Measurements from ENCODE around the gene DPM1.

Gene DPM1

DNA sequence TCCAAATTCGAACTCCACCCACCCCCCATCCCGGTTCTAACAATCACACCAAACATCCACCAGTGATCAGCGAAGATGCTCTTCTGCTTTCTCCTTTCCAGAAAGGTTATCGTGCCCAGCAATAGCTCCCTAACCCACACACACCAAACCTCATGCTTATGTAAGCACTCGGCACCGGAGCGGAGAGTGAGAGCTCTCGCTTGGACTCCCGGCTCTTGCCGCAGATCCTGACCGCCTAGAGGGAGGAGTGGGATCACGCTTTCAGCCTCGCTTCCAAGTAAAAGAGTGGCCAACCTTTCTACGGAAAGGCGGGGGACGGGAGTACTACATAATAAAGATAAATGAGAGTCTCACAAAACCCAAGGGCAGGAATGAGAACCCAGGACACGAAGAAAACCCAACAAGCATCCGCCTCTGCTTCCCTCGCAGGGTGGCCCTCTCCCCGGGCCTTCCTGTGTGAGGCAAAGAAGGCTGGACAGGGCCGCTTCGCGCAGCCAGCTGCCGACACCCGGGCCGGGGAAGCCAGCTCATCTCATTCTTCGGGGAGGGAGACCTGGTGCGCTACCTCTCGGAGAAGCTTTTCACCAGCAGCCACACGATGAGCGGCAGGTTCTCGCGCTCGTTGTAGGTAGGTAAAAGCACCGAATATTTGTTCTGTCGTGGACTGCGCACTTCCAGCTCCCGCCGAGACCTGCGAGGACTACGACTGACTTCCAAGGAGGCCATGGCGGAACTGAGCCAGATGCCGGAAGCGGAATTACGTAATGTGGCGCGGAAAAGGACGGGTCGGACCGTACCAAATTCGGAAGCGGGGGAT lies at the start of gene DPM1:
Gene DPM1, minus strand, starts transcription at position 735 of the 817 bp plus-strand sequence. Its CDS starts 9 bp downstream, at position 726.
- DNase-seq (ENCODE audit: low spot score): peak; percentile 85

DNA sequence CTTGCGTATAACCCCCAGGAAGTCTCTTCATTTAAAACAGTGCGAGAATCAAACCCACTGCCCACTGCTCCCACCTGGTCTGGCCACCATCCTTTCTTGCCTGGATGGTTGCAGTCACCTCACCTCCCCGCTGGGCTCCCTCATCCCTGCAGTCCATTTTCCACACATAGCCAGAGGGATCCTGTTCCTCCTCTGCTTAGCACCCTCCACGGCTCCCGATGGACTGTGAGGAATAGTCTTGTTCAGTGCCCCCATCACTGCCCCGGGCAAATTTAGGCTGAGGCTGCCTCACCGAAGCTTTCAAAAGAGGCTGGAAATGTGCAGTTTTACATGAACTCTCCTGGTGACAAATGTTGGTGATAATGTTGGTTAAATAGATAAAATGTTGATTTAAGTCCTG lies 46.9 kb upstream of the DPM1 start:
- DNase-seq (ENCODE audit: low spot score): no peak

DNA sequence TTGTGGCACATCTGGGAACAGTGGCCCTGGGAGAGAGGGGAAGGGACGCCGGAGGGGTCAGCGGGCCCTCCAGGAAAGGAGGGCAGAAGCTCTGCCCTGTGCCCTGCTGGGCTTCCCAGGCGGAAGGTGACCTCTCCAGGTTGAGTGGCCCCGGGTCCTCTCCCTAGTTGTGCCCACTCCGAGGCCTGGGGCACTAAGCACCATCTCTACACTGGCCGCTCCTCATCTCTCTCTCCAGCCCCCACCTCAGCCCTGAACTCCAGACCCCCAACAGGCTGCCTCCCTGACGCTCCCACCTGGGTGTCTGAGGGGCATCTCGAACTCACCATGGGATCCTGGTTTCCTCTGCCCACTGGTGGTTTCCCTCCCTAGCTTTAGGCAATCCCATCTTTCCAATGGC lies 46.4 kb upstream of the DPM1 start:
- DNase-seq (ENCODE audit: low spot score): no peak

- DNase-seq (ENCODE audit: low spot score): no peak
These were observed 46.0 kb upstream of the DPM1 start for GRCh38 chr20:51004305-51004727.

DNA sequence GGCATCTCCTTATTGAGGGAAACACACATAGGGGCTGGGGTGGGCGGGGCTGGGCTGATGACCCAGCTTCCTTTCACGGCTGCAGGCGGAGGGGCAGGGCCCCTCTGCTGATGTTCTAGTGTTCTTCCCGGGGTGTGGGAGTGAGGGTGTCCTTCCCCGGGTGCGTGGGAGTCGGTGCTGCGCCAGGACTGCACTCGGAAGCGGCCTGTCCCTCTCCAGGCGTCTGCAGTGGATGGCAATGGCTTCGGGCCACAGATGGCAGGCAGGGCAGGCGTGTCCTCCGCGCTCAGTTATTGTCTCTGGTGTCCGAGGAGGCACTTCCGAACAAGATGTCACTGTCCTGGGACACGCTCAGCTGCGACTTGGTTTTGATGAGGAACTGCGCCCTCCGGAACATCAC lies 45.4 kb upstream of the DPM1 start:
- no peak for DNase-seq (ENCODE audit: low spot score)

DNA sequence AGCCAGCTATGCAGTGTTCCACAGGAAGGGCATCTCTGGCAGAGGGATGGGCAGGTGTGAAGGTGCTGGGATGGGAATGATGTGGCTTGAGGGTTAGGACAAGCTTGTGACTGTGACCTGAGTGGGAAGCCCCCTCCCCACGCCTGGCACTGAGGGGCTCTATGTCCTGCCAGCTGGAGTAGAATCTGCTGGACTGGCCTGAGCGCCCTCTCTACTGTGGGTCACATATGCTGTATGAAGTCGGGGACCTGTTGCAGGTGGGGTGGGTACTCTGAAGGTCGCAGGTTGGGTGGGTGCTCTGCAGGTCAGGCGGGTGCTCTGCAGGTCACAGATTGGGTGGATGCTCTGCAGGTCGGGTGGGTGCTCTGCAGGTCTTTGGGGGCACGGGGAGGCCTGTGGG lies 44.3 kb upstream of the DPM1 start:
- DNase-seq (ENCODE audit: low spot score): no peak

GRCh38 chr20:51001430-51002265 lies 43.3 kb upstream of the DPM1 start:
- no peak for DNase-seq (ENCODE audit: low spot score)

GRCh38 chr20:50999355-50999754 lies 41.0 kb upstream of the DPM1 start:
- no peak for DNase-seq (ENCODE audit: low spot score)

DNA sequence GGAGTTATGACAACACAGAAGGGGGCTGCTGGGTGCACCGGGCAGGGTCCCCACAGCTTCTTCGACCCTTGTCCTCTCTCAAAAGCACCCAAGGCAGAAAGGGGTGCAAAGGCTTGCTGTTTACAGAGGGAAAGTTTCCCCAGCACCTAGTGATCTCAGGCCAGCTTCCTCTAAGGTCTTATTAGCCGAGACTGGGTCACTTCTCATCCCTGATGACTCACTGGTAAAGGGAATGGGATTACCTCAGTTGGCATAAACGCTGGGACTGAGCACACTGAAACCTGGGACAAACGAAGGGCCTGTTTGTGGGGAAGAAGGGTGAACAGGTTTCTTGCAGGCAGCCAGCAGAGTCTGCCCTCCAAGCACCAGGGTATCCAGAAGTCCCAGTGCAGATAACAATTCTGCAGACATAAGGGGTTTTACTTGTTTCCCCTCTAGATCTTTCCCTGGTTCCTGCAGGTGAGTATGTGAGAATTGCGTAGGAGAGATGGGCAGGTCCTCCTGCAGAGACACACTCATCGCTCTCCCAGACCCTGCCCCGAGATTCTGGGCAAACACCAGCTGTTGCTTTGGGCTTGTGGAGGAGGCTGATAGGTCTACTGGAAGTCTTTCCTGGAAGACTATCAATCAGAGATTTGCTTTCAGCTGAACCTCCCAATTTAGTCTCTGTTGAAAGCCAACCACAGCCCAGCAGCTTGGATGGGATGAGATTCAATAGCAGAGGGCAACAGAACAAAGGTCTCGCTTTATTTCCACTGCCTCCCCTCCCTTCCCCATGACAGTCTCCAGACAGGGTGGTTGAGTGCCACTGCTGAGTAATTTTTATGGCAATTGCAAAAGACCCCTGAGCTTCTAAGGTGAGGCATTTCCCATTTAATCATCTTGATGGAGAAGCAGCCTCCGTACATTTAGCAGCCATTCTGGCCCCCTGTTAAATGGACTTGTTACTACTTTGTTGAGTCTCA lies 38.9 kb upstream of the DPM1 start:
- DNase-seq (ENCODE audit: low spot score): no peak

DNA sequence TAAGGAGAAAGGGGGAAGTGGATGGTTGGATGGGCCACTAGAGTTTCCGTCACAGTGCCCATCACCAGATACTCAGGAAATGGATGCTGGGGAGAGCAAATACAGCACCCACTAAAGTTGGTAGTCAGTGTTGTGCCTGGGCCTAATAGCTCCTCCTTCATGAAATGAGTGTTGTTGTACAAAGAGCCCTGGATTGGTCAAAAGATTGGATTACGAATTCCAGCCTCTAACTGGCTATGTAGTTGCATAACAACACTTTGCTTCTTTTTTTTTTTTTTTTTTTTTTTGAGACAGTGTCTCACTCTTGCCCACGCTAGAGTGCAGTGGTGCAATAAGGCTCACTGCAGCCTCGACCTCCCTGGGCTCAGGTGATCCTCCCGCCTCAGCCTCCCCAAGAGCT lies 37.2 kb upstream of the DPM1 start:
- peak; percentile 45 for DNase-seq (ENCODE audit: low spot score)

DNA sequence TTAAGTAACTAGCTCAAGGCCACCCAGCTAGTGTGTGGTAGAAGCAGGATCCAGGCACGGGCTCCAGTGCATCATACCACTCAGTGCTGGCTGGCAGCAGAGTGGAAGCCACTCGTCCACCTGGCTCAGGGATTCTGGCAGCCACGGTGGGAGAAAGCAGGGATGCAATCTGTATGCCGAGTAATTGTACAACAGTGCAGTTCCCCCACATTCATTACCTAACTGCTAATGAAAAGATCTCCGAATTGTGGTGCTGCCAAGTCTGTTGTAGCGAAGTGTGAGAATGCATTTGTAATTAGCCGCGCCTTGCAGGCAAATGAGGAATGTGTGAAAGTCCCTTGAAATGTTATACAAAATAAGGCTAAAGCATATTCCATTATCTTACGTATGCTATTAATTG lies 35.5 kb upstream of the DPM1 start:
- no peak for DNase-seq (ENCODE audit: low spot score)

DNA sequence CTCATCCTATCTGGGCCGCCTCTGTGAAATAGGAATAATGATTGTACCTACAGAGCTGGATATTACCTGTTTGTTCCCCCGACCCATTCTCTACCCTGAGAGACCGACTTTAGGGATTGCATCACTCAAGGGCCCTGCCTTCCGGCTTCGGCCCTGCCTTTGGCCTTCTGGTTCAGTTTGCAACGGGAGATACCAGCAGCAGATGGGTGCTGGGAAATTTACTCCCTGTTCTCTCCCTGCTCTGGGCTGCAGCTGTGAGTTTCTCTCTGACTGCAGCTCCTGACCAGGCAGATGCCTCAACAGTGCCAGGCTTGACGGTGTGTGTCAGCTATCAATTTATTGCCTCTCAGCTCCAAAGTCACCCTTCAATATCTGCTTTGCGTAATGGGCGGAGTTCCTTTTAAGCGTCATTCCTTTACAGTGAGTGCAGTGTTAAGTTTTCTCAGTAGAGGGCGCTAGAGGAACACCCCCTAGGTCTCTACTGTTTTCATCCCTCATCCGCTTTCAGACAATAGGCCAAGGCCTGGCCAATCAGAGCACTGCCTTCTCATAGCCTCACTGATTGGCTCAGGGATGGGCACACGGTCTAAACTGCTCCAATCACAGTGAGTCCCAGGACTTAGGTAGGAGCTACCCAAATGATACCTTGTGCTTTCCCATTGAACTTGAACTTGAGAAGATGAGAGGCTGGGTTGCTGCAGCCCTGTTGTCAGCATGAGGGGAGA lies 34.6 kb upstream of the DPM1 start:
- peak; percentile 84 for DNase-seq (ENCODE audit: low spot score)

GRCh38 chr20:50992336-50992732 lies 34.0 kb upstream of the DPM1 start:
- no peak for DNase-seq (ENCODE audit: low spot score)

GRCh38 chr20:50991076-50991475 lies 32.7 kb upstream of the DPM1 start:
- no peak for DNase-seq (ENCODE audit: low spot score)

- peak; percentile 79 for DNase-seq (ENCODE audit: low spot score)
These were observed 29.3 kb upstream of the DPM1 start for GRCh38 chr20:50987493-50988210.

DNA sequence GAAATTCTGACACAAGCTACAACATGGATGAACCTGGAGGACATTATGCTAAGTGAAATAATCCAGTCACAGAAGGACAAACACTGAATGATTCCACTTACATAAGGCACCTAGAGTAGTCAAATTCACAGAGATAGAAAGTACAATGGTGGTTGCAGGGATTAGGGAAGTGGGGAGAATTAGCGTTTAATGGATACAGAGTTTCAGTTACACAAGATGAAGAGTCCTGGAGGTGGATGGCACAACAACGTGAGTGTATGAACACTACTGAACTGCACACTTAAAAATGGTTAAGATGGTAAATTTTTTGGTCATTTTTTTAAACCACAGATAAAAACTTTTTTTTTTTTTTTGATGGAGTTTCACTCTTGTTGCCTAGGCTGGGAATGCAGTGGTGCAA lies 25.0 kb upstream of the DPM1 start:
- no peak for DNase-seq (ENCODE audit: low spot score)

DNA sequence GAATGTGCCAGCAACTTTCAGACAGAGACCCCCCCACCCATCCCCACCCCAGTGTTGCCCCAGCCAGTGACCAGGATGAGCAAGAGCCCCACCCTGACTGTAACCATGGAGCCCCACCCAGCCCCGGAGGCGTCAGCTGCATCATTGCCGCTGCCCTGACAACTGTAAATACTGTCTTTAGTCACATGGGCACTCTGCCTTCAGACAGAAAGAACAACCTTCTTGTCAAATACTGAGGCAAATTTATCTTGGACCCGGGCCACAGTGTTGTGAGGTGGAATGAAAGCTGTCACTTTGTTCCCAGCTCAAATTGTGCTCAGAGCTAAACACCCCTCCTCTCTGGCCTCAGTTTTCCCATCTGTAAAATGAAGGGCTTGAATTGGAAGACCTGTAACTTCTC lies 24.0 kb upstream of the DPM1 start:
- peak; percentile 44 for DNase-seq (ENCODE audit: low spot score)

- no peak for DNase-seq (ENCODE audit: low spot score)
These were observed 23.3 kb upstream of the DPM1 start for GRCh38 chr20:50981714-50982048.

DNA sequence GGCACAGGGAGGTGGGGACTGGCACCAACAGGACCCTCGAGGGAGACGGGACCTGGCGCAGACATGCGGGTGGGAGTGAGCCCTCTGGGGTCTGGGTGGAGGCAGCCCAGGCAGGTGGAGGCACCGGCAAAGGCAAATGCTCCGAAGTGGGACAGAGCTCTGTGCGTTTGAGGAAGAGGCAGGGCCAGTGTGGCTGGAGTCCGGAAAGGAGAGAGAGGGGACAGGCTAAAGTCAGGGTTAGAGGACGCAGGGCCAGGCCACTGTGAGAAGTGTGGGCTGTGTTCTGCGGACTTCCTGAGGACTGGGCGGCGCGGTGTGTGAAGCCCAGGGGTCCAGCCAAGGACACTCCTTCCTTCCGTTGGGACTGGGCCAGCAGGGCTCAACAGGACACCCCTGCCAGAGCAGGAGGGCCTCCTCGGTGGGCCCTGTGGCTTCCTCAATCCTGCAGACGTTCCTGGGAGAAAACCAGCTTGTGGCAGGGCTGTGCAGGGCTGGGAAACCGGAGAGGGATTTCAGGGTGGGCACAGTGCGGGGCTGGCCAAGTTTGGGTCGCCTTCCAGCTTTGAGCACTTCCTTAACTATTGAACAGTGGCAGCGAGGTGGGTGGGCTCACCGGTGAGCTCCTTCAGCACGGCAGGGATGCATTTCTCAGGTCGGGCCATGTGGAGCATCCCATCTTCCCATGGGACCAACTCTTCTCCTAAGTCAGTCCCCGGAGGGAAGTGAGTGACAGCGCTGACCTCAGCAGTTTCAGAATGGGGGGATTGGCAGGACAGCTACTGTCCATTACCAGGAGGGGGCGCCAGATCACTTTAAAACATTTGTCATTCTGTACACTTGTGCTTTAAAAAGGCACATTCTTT lies 22.8 kb upstream of the DPM1 start:
- no peak for DNase-seq (ENCODE audit: low spot score)

Measured in AG08396 (cell line).